Inflammatory macrophage treated with lipopolysaccharide for 4 hours (primary cell): ENCODE data around the gene TAF3.

Experiments
- DNase-seq: peaks from one replicate; pipeline ENCODE4 v3.0.0-alpha.2; 2020

Gene TAF3

DNA sequence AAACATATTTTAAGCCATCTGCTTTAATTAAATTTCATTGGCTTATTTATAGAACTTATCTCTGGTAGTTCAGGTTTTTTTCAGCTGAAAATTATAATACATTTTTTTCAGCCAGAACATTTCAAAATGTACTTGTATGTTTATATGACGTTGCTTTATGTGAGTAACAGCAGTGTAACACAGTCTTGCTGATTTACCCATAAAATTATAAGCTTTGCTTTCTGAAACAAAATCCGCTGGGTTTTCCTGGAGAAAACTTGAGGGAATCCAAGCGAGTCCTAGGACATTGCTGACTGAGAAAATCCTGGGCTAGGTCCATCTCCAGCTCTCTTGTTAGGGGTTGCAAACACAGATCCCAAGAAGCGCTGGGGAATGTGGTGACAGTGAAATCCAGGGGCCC, 124.0 kb downstream of the TAF3 start:
- no peak for DNase-seq

- DNase-seq = no peak
Observed at GRCh38 chr10:7942859-7943258, 124.6 kb downstream of the TAF3 start.

- no peak for DNase-seq
Observed at GRCh38 chr10:7944215-7944480, 125.8 kb downstream of the TAF3 start.

- DNase-seq = no peak
Observed at GRCh38 chr10:7944537-7944936, 126.2 kb downstream of the TAF3 start.

- no peak for DNase-seq
Observed at GRCh38 chr10:7945034-7945433, 126.7 kb downstream of the TAF3 start.

DNA sequence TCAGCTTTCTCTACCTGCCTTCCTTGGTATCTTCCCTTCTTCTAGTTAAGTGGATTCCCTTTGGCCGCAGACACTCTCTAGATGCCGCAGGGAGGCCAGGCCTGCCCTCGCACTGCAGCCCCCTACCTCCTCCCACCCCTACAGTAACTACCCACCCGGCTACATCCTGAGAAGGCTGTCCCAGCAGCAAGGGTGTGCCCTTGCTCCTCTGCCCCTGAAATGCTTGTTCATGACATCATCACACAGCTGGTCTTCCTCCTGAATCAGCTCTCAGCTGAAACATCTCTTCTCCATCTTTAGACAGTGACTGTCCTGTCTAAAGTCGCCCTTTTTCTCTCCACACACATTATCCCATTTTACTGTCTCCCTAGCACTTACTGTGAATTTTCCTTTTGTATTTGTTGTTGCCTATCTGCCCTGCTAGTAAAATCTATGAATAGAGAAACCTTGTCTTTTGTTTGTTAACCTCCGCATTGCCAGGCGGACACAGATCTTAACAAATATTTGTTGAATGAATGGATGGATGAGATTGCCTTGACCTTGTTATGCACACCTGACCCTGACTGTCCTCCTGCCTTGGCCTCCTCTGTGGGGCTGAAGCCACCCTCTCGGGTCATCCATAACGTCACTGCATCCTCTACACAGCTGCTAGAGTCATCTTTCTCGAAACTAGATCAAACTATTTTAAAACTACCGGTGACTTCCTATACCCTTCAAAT, 127.3 kb downstream of the TAF3 start:
- no peak for DNase-seq

DNA sequence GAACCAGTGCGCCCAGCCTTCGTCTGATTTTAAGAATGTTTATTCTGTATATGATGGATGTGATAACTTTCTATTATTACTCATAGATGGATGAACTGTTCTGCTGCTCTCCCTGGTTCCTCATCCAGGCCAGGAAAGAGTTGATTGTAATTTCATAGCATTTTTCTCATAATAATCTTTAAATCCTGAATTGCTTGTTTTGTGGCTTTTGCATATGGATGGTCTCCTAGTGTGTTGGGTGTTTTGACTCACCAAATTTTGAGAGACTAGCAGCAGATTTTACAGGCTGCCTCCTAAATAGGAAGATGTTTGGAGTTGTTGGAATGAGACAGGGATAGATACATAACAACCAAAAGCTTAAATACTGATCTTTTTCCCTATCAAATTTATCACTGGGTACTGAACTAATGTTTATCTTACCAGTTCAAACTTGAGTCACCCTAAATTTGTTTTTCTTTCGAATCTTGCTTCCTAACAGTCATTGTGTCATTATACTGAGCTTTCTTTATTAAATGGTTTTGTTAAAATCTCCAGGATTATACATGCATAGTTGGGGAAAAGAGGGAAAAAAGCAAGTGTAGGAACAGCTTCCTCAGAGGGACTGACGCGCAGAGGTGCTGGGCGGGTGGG, 130.2 kb downstream of the TAF3 start:
- DNase-seq = no peak

DNA sequence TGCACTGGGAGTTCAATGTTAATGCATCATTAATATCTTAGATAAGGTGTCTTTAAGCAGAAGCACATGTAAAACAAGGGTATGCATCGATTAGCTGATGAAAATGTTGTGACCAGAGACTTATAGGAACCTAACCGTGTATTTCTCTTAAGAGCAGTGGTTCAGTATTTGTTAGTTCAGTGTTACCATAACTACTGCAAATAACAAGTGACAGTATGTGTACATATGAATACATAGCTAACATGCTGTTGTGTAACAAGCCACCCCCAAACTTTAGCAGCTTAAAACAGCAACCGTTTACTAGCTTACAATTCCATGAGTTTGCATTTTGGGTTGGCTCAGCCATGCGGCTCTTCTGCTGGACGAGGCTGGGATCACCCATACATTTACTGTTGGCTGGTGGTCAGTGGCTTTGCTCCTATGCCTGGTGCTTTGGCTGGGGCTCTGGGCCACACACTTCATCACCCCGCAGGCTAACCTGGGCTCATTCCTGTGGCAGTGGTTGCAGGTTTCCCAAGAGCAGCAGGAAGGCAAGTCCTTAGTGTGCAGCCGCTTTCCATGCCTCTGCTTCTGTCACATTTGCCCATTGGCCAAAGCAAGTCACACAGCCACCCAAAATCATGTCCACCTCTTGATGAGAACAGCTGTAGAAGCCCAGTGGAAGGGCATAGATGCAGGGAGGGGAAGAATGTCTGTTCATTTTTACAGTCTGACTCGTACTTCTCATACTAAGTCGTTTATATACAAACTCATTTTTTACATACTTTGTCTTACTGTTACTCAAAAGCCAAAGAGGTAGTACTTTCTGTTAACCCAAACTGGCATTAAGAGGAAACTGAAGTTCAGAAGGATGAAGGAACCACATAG, 132.9 kb downstream of the TAF3 start:
- no peak for DNase-seq

DNA sequence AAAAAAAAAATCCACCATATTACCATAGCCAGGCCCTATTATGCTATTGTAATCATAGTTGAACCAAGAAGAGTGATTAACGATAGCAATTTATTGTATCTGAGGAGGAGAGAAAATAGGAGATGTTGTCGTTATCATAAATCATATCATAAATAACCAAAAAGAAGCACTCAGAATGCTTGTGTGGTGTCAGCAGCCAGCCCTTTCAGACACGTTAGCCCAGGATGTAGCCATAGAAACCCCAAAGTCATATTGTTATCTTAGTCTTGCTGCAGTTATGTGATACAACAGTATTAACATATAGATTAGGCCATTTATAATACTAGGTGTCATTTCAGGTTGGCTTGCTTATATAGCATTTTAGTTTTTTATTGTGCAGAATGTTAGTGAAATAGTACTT, 134.0 kb downstream of the TAF3 start:
- no peak for DNase-seq

DNA sequence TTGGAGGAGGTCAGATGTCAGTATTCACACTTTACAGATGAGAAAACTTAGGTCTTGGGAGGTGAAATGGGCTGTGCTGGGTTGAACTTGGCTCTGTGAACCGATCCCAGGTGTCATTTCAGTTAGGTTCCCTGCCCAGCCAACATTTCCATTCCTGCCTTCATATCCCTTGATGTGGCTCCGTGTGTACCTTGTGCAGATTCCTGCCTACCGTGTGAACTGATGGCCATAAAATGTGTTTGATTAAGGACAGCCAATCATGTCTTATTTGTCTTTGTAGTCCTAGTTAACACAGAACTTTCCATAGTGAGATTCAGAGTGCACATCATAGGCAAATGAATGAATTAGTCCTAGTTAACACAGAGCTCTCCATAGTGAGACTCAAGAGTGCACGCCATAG, 135.1 kb downstream of the TAF3 start:
- DNase-seq = no peak

DNA sequence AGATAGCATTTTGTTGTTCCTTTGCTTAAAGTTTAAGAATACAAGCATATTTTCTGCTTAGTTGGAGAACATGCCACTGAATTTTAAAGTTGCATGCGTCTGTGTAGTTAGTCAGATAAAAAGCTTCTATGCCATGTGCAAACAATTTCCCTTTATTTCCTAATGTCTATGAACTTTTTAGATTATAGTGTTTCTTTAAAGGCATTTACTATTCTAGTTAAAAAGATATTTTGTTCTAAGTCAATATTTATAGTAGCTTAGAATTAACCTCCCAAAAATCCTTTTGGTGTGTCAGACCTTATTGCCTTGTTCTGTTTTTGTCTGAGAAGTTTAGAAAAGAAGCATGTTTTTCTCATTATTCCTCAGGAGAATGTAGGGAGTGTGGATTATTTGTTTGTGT, 137.1 kb downstream of the TAF3 start:
- peak; percentile 5 for DNase-seq

DNA sequence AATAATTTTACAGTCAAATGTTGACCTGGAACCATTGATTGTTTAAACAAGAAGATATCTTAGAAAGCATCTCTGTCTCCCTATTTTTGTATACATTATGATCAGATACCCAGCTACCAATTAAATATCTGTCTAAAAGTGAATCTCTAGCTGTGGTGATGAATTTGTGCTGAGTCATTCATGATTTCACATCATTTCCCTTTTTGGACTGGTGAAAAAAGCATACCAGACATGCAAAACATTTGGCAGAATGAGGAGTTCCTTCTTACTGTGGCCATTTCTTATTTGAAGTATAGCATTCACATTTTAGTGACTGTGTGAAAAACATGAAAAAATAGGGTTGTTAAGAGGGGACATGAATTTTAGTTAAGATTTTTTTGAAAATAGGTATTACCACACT, 138.2 kb downstream of the TAF3 start:
- peak; percentile 84 for DNase-seq

DNA sequence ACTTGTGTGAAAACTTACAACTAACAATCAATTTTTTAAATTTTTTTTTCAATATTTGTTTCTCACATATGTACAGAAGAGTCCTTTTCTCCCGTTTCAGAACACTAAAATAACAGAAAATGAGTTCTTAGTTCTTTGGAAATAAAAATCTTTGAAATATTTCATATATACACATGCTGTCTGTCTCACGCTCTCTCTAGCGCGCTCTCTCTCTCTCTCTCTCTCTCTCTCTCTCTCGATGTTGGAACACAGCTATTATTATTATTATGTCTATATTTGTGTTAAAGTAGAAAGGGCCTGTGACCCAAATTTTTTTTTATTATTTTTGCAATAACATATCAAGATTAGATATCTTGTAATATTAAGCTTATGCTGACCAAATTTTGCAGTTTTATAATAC, 139.3 kb downstream of the TAF3 start:
- DNase-seq = no peak

DNA sequence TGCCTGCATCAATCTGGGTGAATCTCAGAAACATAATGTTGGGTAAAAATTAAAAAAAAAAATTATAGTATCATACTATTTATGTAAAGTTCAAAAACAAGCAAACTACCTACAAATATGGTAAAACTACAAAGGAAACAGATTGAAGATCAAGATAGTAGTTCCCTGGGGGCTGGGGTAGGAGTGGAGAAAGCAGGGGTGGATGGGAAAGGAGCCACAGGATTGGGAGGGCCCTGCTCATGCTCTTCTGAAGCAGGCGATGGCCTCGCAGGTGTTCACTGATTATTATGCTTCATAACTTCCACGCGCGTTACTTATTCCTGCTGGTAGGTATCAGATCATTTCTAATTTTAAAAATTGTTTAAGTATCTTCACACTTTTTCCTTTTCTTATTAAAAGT, 140.1 kb downstream of the TAF3 start:
- DNase-seq = no peak

DNA sequence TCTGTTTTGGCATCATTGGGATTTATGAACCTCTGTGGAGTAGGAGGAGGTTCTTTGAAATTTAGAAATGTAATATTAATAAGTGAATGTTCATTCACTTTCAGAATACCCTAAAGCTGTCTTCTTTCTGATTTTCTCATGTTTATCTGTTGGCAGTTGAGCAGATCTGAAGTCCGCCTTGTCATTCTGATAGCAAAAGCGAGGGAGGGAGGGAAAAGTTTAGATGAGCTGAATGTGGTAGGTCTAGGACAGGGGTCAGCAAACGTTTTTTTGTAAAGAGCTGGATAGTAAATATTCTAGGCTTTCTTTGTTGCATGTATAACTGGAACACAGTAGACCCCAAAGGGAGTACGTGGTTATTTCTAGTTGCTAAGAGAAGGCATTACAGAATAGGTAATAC, 141.8 kb downstream of the TAF3 start:
- no peak for DNase-seq

GRCh38 chr10:7962592-7962991, 144.3 kb downstream of the TAF3 start:
- DNase-seq = no peak

- no peak for DNase-seq
Observed at GRCh38 chr10:7965457-7965856, 147.2 kb downstream of the TAF3 start.

DNA sequence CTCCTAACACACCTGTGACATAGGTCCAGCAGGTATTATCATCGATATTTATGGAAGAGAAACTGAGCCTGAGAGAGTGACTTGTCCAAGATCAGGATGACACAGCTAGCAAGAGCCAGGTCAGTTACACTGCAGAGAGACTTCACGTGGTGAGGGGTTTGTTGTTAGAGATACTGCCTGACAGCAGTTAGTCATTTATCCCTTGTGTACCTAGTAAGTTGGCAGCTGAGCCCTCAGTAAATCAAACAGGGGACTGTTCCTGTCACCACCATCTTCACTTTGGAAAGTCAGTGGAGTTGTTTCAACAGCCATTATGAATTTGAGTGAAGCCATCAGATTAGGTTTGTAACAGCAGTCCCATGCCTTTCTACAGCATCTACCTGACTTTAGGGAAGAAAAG, 148.7 kb downstream of the TAF3 start:
- no peak for DNase-seq

DNA sequence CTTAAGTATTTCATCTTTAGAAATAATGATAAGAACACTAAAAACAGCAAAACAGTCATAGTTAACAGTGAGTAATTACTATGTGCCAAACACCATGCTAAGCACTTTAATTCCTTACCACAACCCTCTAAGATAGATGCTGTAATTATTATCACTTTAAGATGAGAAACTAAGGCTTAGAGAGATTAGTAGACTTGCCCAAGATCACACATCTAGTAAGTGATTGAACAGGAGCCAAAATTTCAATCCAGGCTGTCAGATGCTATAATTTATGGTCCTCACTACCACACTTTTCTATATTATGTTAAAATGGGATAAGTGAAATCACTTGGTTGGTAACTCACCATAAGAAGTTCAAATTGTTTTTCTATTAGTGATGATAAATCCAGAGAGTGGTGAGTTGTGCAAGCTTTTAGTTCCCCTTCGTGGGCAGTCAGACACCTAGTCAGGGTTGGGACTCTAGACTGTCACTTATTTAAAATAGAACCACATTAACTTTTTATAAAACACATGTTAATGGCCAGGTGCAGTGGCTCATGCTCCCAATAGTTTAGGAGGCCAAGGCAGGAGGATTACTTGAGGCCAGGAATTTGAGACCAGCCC, 150.3 kb downstream of the TAF3 start:
- peak; percentile 52 for DNase-seq

DNA sequence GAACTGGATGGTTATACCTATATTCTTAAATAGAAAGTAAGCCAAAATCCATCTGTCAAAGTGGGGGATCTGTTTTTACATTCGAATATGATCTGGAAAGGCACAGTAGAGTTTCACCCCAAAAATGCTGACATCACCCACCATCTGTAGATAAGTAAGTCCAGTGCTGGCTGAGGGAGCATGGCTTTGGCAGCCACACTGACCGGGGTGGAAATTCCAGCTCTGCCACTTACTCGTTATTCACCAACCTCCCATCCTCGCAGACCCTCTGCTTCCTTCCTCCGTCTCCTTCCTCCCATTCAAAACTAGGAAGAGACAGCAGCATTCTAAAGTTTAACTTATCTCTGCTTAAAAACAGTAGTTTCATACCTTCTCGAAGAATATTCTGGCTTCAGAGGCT, 151.3 kb downstream of the TAF3 start:
- no peak for DNase-seq

- no peak for DNase-seq
Observed at GRCh38 chr10:7971949-7972348, 153.6 kb downstream of the TAF3 start.

GRCh38 chr10:7972367-7972766, 154.1 kb downstream of the TAF3 start:
- no peak for DNase-seq

DNA sequence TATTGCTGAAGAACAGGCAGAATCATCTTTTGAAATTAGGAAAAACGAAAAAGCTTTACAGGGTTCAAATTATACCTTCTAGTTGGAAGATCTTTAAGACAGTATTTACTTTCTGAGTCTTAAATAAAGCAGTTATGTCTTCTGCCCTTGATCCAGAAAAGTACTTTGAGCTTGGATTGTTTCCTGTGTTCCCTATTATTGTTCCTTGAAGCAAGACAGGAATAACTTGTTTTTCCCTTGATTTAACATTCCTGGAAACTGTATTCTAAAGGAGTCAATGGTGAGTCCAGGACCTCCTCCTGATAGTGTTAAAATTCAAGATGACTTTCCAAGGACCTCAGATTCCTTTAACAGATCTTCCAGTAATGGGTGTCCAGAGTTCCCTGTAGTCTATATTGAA, 161.9 kb downstream of the TAF3 start:
- DNase-seq = no peak

DNA sequence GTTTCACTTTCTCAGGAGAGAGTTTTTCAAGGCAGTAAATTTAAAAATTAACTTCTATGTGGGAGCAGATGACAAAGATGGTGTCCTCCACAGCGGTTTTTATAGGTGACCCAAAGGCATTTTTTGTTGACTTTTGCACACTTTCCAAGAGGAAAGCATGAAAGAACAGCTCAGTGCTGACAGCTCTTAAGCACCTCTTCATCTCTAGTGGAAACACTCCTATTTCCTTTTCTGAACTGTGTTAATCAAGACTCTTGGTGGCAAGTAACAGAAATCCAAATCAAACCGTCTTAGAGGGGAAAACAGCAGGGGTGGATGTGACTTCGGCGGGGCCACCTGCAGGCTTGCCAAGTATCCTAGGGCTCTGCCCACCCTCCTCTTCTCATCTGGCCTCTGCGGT, 164.4 kb downstream of the TAF3 start:
- DNase-seq = no peak
